Measurements from ENCODE around the gene ATP5F1A.

Gene ATP5F1A

DNA sequence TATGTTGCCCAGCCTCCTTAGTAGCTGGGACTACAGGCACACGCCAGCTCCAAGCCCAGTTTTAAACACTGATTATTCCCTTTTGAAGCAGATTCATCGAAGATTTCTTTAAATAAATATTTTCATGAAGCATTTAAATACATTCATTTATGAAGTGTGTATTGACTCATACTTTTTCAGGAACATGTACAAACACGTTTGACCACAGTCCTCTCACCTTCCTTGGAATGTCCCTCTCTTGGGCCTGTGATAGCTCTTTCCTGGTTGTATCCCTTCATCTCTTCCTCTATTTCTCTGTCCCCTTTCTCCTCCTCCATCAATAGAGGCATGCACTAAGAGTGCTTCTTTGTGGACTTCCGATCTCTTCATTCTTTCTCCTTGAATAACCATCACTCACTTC lies 28.6 kb downstream of the ATP5F1A start:
- H3K79me2 ChIP-seq (ENCODE audit: low read length) = 0 out of 2 replicates have a peak, but pooled peaks cover 3% of the 10 kb centered on the region
- H3K9me2 ChIP-seq (replicated peaks; ENCODE audit: insufficient read depth, low read length) = no peaks in the 10 kb centered on the region
- no peaks in the 10 kb centered on the region; the same call in 1 of the 2 replicates for H3F3A ChIP-seq (ENCODE audit: insufficient read depth, low read length)
- H3K4me1 ChIP-seq (ENCODE audit: low read length) = peaks cover 3% of the 10 kb centered on the region; the same call in 1 of the 2 replicates
- no peak overlapping the region for H3K4me3 ChIP-seq (ENCODE audit: low read length)
- no peak overlapping the region for H2AFZ ChIP-seq (ENCODE audit: low read length)
- no peaks in the 10 kb centered on the region for H3K9me3 ChIP-seq (replicated peaks; ENCODE audit: insufficient read depth, low read length)
- H3K36me3 ChIP-seq (replicated peaks; ENCODE audit: insufficient read depth, low read length) = no peaks in the 10 kb centered on the region
- no peak overlapping the region for H3K27ac ChIP-seq (ENCODE audit: low read length)
- no peak overlapping the region for H3K4me2 ChIP-seq (ENCODE audit: low read depth, low read length)
- no peak overlapping the region for H3K9ac ChIP-seq (ENCODE audit: low read length)
- DNase-seq = no peak
- TF ChIP-seq EZH2phosphoT487 (IDR thresholded peaks at IDR 0.05; ENCODE audit: low read length) = no peak
- TF ChIP-seq EZH2 (optimal IDR thresholded peaks at IDR 0.05; ENCODE audit: low read depth, low read length) = no peak
- TF ChIP-seq, protein P1, sequence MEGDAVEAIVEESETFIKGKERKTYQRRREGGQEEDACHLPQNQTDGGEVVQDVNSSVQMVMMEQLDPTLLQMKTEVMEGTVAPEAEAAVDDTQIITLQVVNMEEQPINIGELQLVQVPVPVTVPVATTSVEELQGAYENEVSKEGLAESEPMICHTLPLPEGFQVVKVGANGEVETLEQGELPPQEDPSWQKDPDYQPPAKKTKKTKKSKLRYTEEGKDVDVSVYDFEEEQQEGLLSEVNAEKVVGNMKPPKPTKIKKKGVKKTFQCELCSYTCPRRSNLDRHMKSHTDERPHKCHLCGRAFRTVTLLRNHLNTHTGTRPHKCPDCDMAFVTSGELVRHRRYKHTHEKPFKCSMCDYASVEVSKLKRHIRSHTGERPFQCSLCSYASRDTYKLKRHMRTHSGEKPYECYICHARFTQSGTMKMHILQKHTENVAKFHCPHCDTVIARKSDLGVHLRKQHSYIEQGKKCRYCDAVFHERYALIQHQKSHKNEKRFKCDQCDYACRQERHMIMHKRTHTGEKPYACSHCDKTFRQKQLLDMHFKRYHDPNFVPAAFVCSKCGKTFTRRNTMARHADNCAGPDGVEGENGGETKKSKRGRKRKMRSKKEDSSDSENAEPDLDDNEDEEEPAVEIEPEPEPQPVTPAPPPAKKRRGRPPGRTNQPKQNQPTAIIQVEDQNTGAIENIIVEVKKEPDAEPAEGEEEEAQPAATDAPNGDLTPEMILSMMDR (IDR thresholded peaks at IDR 0.05; ENCODE audit: low read length) = no peak
- no peaks in the 10 kb centered on the region for H4K20me1 ChIP-seq (ENCODE audit: insufficient read depth, low read length)
- no peaks in the 10 kb centered on the region for H3K27me3 ChIP-seq (replicated peaks; ENCODE audit: insufficient read depth, low read length)

DNA sequence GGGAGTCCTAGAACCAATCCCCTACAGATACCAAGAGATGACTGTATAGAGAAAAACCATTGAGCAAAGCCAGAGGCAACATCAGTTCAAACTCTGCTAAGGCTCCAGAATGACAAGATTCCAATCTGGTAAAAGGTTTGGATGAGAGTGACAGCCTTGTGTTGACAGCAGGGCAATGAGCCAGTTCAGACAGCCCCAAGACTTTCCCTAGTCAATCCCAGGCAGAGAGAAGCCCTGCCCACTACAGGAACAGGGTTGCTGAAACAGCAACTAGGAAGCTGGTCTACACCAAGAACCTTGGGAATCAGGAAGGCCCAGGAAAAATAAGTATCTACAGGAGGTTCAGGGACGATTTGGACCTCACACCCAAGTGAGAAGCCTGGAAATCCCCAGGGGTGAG lies 29.3 kb downstream of the ATP5F1A start:
- H3K9ac ChIP-seq (ENCODE audit: low read length) = no peak overlapping the region
- no peak for DNase-seq
- TF ChIP-seq EZH2phosphoT487 (IDR thresholded peaks at IDR 0.05; ENCODE audit: low read length) (no peak), EZH2 (optimal IDR thresholded peaks at IDR 0.05; ENCODE audit: low read depth, low read length) (no peak)
- TF ChIP-seq, protein P1 (IDR thresholded peaks at IDR 0.05; ENCODE audit: low read length) = no peak
- H3F3A ChIP-seq (ENCODE audit: insufficient read depth, low read length) = no peaks in the 10 kb centered on the region
- no peak overlapping the region for H3K4me3 ChIP-seq (ENCODE audit: low read length)
- H3K9me3 ChIP-seq (replicated peaks; ENCODE audit: insufficient read depth, low read length) = no peaks in the 10 kb centered on the region
- H2AFZ ChIP-seq (ENCODE audit: low read length) = no peak overlapping the region
- no peaks in the 10 kb centered on the region for H3K9me2 ChIP-seq (replicated peaks; ENCODE audit: insufficient read depth, low read length)
- no peaks in the 10 kb centered on the region for H4K20me1 ChIP-seq (ENCODE audit: insufficient read depth, low read length)
- peaks cover 5% of the 10 kb centered on the region; the same call in 1 of the 2 replicates for H3K4me1 ChIP-seq (ENCODE audit: low read length)
- no peaks in the 10 kb centered on the region for H3K36me3 ChIP-seq (replicated peaks; ENCODE audit: insufficient read depth, low read length)
- H3K27ac ChIP-seq (ENCODE audit: low read length) = no peak overlapping the region
- H3K79me2 ChIP-seq (ENCODE audit: low read length) = 0 out of 2 replicates have a peak, but pooled peaks cover 3% of the 10 kb centered on the region
- H3K27me3 ChIP-seq (replicated peaks; ENCODE audit: insufficient read depth, low read length) = no peaks in the 10 kb centered on the region
- no peak overlapping the region for H3K4me2 ChIP-seq (ENCODE audit: low read depth, low read length)

DNA sequence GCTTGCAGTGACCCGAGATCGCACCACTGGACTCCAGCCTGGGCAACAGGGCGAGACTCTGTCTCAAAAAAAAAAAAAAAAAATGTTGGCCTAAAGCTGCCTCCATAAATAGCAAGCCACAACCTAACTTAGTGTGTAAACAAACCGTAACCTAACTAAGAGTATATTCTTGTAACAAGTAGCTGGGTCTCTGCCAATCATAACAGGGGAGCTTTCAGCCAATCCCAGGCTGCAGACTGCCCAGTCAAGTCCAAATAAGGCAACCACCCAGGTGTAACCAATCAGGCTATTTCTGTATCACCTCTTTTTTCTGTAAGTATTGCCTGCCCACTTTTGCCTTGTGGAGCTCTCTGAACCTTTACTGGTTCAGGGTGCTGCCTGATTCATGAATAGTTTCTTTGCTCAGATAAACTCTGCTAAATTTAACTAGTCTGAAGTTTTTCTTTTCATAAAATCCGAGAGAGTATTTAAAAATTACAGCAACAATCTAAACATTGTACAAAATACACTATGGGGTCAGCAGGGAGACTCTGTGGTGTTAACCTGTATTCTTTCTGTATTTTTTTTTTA lies 30.6 kb downstream of the ATP5F1A start:
- H3K27ac ChIP-seq (ENCODE audit: low read length) = no peak overlapping the region; the same call in 1 of the 2 replicates
- TF ChIP-seq EZH2phosphoT487 (IDR thresholded peaks at IDR 0.05; ENCODE audit: low read length) = no peak
- H3F3A ChIP-seq (ENCODE audit: insufficient read depth, low read length) = peaks cover 5% of the 10 kb centered on the region; the same call in 1 of the 2 replicates
- peaks cover 11% of the 10 kb centered on the region for H3K4me1 ChIP-seq (ENCODE audit: low read length)
- no peaks in the 10 kb centered on the region for H3K36me3 ChIP-seq (replicated peaks; ENCODE audit: insufficient read depth, low read length)
- H3K9me3 ChIP-seq (replicated peaks; ENCODE audit: insufficient read depth, low read length) = no peaks in the 10 kb centered on the region
- H4K20me1 ChIP-seq (ENCODE audit: insufficient read depth, low read length) = no peaks in the 10 kb centered on the region
- H3K9ac ChIP-seq (ENCODE audit: low read length) = no peak overlapping the region
- DNase-seq = peak; percentile 79
- H3K4me2 ChIP-seq (ENCODE audit: low read depth, low read length) = no peak overlapping the region
- H3K9me2 ChIP-seq (replicated peaks; ENCODE audit: insufficient read depth, low read length) = no peaks in the 10 kb centered on the region
- no peaks in the 10 kb centered on the region for H3K27me3 ChIP-seq (replicated peaks; ENCODE audit: insufficient read depth, low read length)
- no peak overlapping the region for H2AFZ ChIP-seq (ENCODE audit: low read length)
- H3K79me2 ChIP-seq (ENCODE audit: low read length) = 0 out of 2 replicates have a peak, but pooled peaks cover 3% of the 10 kb centered on the region
- no peak overlapping the region for H3K4me3 ChIP-seq (ENCODE audit: low read length)

DNA sequence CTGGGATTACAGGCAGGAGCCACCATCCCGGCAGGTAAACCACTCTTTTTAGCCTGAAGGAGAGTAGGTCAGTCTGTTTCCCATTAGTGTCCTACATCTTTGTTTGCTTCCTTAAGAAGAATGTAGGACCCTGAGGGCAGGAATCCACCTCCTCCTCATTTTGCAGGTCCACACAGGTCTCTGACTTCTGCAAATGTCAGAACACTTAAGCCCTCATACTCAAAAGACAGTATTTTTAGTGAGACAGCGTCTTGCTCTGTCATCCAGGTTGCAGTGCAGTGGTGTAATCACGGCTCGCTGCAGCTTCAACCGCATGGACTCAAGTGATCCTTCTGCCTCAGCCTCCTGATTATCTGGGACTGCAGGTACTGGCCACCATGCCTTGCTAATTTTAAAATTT lies 35.3 kb downstream of the ATP5F1A start:
- Histone ChIP-seq H2AFZ (ENCODE audit: low read length) (no peak overlapping the region), H3K36me3 (replicated peaks; ENCODE audit: insufficient read depth, low read length) (no peaks in the 10 kb centered on the region), H4K20me1 (ENCODE audit: insufficient read depth, low read length) (no peaks in the 10 kb centered on the region), H3K4me2 (ENCODE audit: low read depth, low read length) (no peak overlapping the region), H3K9me3 (replicated peaks; ENCODE audit: insufficient read depth, low read length) (no peaks in the 10 kb centered on the region), H3K27ac (ENCODE audit: low read length) (peak overlapping the region; percentile 76; the same call in 1 of the 2 replicates), H3K4me1 (ENCODE audit: low read length) (peaks cover 32% of the 10 kb centered on the region), H3F3A (ENCODE audit: insufficient read depth, low read length) (peaks cover 17% of the 10 kb centered on the region), H3K4me3 (ENCODE audit: low read length) (no peak overlapping the region), H3K9ac (ENCODE audit: low read length) (no peak overlapping the region), H3K9me2 (replicated peaks; ENCODE audit: insufficient read depth, low read length) (no peaks in the 10 kb centered on the region), H3K27me3 (replicated peaks; ENCODE audit: insufficient read depth, low read length) (no peaks in the 10 kb centered on the region), H3K79me2 (ENCODE audit: low read length) (no peaks in the 10 kb centered on the region; the same call in 1 of the 2 replicates)
- TF ChIP-seq EZH2 (optimal IDR thresholded peaks at IDR 0.05; ENCODE audit: low read depth, low read length) (no peak), EZH2phosphoT487 (IDR thresholded peaks at IDR 0.05; ENCODE audit: low read length) (no peak)
- TF ChIP-seq, protein P1 (IDR thresholded peaks at IDR 0.05; ENCODE audit: low read length) = no peak
- no peak for DNase-seq
